T-helper 1 cell treated with Interleukin-12 subunit alpha and Interleukin-12 subunit beta and Interleukin-4 antibody, amounts not matched to agents 30 ng/mL and 1 ng/mL, for 36 hours (primary cell): ENCODE measurements around the gene AK8. TPM values are rescaled to one million over a fixed set of nuclear protein-coding genes. Genes with fewer than 3 reads are reported as not detected.

Source experiments
- intact Hi-C: fragments of 100-400 bp; cut with micrococcal nuclease; formaldehyde crosslinking; loops from one replicate; pipeline ENCODE4 v1.15.1; 2024
- total RNA-seq: library from RNA; stranded (reverse); gene quantifications from 2 replicates; pipeline ENCODE4 v1.2.3, GENCODE V29; 2022

The AK8 gene
- total RNA-seq, 1 donor from 2014 or later = not detected

DNA sequence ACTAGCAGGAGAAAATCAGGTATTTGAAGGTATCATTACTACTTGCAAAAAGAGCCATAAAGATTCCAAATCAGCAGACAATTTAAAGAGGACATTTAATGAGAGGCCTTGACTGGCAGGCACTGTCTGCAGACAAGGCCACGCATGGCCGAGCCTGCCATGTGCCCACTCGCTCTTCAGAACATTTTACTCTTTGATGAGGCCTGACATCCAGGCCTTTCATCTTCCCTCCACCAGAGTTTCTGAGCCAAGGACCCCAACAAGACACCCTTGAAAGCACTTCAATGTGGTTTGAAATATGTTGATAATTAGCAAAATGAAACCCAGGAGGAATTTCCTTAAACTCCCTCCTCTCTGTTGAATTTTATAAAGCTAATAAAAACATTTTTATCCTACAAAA is 16.4 kb downstream of the AK8 start:
- intact Hi-C loops = no loop called here

DNA sequence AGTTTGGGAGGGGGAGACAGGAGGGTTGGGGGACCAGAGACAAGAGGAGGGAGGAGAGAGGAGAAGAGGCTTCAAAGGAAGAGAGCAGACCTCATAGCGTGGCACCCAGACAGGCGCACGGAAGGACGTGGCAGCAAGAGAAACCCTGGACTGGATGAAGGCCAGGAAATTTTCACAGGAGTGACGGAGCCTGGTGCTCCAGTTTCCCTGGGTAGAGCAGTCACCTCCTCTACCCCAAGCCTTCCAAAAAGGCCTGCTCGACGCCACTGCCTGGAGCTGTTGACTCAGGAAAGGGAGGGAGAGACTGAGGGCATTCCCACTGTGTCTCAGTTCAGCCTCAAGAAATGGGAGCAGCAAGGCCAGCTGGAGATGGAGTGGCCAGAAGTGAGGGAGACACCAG is 19.3 kb downstream of the AK8 start:
- intact Hi-C loops = no loop called here

DNA sequence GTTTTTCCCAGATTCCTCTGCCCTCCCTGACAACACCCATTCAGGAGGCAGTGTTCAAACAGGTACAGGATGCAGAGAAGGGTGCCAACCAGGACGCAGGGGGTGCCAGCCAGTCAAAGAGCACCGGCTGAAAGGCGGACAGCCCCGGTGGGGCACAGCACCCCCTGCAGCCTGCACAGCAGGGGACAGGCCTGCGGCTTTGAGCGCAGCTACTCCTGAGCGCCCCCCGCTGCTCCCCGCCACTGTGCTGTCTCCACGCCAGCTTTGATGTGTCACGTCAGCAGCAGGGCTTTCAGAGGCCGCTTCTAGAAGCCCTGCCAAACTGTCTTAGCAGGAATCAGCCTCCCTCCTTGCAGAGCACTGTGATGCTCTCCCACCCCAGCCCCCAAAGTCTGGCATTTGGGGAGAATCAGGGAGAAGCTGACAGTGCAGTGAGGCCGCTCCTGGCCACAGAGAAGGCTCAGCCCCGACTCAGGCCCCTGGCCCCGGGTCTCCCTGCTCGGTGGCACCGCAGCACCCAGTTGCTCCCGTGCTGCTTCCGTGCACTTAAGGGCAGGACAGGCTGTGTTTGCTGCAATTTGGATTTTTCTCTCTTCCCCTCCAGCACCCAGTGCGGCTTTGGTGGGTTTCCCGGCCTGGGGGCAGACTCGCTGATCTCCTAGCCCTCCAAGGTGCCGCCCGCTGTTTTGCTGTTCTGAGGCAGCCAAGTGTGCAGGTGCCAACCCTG is 20.3 kb downstream of the AK8 start:
- intact Hi-C loops = no loop called here

DNA sequence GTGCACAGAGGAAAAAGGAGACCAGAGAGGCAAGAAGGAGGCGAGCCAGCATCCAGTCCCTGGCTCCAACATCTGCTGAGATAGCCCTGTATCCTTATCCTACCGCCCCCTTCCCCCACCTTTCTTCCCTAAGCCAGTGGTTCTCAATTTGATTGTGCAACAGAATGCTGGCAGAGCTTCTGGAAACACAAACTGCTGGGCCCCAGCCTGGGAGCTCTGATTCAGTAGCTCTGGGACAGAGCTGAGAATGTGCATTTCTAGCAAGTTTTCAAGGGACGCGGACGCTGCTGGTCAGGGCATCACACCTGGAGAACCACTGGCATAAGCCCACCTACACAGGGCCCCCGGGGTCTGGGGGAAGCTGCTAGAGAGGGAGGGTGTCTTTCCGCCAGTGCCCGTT is 21.1 kb downstream of the AK8 start:
- intact Hi-C loops = no loop called here

DNA sequence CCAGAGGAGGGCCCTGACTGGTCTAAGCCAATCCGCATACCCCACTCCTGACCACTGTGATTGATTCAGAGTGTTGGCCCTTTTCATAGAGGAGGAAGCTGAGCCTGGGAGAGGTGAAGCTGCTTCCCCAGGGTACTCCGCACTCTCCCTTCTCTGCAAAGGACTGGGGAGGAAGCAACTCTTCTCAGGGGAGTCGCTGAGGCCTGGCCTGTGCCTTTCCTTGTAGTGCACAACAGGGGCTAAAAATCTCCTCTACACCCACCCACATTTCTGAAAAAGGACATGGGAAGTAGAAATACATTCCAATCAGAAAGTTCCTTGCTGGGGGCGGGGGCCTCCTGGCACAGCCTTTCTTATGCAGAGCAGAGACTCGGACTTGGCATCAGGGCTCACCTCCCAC is 22.2 kb downstream of the AK8 start:
- intact Hi-C loops = no loop called here

DNA sequence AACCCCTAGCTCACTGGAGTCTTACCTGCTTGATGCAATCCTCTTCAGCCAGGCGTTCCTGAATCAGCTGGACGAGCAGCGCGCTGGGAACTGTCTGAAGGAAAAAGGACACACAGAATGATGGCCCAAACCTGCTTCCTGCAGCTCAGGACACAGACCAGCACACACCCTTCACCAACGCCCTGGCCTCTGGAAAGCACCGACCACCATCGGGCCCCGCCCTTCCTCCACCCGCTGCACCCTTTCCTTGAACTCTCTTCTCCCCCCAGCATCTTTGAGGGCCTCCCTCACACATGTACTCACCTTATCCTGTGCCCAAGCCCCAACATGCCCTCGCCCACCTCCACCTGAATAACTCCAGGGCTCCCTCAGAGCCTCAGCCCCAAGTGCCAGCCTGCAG is 23.3 kb downstream of the AK8 start:
- intact Hi-C loops = no loop called here

DNA sequence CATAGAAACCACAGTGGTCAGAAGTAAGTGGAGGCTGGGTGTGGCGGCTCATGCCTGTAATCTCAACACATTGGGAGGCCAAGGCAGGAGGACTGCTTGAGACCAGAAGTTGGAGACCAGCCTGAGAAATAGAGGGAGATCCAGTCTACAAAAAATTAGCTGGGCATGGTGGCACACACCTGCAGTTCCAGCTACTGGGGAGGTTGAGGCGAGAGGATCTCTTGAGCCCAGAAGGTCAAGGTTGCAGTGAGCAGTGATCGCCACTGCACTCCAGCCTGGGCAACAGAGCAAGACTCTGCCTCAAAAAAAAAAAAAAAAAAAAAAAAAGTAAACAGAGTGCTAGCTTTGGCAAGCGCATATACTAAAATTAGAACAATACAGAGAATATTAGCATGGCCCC is 24.6 kb downstream of the AK8 start:
- intact Hi-C loops = no loop called here

DNA sequence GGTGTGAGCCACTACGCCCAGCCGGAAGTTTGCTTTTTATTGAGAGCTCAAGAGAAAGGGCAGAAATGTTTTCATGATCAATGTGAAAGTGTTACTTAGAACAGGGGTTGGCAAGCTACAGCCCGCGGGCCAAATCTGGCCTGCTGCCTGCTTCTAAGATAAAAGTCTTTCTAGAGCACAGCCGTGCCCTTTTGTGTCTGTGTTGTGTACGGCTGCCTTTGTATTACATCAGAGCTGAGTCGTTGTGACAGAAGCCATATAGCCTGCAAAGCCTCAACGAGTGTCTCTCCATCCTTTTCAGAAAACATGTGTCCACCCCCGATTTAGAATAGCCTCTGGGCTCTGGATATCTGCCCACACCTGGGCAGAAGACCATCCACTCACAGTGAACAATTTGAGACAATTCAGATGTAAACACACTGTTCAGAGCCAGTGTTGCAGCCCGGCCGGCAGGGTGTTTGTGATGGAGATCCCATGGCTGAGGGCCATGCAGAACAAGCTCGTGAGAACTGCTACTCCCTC is 28.8 kb downstream of the AK8 start:
- intact Hi-C loops = loop anchor here (1.0 to 5.0 kb wide), 2 partner anchors 53 to 123 kb away; no protein-coding TSS in a partner anchor

DNA sequence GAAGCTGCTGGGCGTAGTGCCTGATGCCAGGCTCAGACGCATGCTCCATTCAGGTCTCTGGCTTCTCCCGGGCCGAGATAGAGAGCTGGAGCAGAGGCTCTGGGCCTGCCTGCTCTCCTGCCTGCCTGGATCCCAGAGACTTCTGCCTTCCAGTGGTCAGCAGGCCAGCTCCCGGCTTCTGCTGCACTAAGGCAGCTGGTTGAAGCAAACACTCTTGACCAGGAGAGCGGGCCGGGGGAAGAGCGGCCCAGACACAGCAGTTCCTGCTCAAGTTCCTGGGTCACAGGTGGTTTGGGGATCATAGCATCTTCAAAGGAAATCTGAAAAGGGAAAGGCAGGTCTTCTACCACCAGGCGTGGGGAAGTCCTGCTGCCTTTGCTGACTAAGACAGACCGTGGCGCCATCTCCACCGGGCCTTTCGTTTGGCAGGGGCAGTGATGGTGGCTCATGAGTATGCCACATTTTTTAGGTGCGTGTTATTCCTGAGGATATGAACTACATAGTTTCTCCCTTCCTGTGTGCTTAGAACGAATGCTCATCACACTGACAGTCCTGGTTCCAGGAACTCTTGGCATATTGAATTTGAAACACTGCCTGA is 31.1 kb downstream of the AK8 start:
- intact Hi-C loops = loop anchor here (5.0 kb wide), 1 partner anchor 125 kb away; no protein-coding TSS in a partner anchor

DNA sequence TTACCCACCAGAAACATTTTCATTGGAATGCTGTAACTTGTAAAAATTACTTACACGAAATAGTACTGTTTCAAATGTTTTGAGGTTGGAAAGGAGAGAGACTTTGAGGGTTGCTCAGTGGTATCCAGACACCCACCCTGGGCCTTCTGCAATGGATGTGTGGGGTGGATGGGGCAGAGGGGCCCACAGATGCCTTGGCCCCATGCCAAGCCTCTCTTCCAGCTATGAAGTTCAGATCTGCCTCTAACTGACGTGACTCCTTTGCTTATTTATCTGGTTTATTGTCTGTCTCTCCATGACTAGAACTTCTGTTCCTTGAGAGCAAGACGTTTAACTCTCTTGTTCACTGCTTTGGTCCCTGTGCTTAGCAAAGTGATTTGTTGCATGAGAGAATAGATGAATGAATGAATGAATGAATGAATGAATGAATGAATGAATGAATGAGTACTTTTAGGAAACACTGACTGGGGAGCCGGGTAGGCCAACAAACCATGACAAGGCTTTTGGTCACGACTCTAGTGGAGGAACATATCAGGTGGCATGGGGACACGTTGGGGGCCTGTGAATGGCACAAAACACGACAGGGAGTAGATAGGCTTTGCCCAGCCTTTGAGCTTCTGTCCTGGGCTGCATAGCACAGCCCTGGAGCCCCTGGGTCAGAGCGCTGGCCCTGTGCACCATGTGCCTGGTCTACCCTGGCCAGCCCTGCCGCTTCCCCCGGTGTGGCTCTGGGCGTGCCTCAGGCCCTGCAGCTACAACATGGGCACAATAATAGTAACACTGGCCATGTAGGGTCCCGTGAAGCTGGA is 31.8 kb downstream of the AK8 start:
- intact Hi-C loops = loop anchor here (5.0 kb wide), 1 partner anchor 126 kb away; no protein-coding TSS in a partner anchor

DNA sequence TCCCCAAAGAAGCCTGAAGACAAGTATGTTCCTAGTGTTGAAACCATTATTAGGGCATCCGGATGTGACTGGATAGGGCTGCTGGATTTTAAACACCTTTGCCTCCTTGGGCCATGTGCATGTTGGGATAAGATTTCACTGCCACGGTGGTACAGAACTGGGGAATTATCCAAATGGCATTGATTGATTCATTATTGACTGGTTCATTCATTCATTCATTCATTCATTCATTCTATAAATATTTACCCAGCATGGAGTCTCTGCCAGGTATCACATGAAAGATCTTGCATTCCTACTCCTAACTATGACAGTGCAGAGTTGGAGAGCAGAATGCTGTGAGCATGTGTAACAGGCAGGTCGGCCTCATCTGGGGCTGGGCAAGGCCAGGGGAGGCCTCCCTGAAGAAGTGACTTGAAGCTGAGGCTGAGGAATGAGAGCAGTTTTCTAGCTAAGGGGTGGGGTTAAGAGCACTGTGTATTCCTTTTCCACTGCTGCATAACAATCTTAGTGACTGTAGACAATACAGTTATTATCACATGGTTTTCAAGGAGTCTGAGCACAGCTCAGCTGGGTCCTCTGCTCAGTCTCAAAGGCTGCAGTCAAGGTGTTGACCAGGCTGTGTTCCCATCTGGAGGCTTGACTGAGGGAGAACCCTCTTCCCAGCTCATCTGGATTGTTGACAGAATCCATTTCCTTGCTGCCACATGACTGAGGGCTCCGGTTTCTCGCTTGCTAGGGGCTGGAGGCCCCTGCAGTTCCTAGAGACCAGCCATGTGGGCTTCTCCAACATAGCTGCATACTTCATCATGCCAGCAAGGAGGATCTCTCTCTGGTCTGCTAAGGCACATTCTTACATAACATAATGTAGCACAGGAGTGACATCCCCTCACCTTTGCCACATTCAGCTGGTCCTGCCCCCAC is 35.7 kb downstream of the AK8 start:
- intact Hi-C loops = no loop called here

DNA sequence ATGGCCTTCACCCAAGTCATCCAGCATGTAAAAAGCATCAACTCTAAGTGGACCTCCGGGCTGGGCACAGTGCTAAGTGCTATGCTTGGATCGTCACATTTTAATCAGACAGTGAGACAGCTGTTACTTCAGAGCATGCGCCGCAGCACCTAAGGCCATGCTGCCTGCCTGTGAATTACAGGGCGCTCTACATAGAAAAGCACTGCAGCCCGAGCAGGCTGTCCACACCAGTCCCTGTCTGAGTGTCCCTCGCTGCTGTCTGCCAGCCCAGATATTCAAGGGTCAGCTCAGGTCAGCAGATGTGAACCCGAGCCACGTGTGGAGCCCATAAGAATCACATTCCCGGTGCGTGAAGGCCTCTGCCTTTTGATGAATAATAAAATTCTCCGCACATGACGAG is 37.1 kb downstream of the AK8 start:
- intact Hi-C loops = no loop called here

DNA sequence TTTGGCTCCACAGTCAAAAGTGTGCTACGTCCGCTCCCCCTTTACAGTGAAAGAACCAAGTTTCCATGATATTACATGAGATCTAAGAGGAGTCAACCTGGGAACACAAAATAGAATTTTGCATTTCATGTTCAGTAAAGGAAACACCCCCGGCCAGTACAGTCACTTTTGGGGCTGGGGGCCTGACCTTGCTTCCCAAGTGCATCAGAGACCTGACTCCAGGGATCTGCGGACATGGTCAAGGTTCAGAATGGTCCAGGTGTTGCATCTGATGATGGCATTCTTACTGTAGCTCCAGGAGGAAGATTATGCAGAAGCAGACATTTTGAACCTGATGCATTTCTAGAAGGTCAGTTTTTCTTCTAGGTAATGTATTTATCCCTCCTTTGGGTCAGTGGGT is 39.8 kb downstream of the AK8 start:
- intact Hi-C loops = no loop called here

DNA sequence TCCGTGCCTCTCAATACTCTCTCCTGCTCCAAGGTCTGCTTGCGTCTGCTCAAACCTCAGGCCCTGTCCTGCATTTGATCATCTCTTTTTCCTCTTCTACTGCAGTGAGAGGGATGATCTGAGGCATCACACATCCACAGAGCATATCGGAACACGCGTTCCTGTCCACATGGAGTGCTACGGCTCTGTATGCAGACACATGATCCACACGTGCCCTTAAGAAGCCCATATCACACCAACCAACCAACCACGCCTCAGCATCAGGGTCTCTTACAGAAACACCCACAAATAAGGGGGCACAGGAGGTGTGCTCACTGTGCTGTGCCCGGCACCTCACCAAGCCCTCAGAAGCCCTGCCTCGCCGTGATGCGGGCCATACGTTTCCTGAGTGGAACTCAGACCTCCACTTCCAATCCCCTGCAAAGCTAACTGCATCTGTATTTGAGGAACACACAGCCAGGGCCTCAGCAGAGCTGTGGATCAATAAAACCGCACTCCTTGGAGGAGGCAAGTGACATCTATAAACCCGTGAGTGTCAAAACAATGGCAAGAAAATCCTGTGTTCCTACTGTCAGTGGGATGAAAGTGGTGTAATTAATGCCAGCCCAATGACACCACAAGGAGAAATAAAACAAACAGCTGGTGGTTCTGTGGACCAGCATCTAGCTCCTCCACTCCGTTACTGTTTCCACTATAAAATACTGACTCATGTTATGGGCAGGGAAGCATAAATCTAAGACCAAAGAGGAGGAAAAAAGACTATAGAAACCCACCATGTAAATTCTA is 40.4 kb downstream of the AK8 start:
- intact Hi-C loops = no loop called here

DNA sequence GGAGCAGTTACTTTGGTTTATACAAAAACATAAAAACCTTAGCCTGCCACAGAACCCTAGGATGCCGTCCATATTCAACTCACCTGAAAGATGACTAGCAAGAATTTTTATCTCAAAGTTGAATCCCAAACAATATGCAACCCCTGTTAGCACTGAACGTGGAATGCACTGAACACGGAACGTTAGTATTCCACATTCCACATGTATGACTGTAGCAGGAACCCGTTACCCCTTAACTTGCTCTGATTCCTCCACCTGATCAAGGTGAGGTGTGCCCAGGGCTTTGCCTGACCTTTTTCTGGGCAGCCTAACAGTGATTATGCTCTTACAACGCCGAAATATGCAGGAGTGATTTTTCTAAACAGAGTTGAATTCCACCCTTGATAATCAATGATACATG is 43.7 kb downstream of the AK8 start:
- intact Hi-C loops = no loop called here

DNA sequence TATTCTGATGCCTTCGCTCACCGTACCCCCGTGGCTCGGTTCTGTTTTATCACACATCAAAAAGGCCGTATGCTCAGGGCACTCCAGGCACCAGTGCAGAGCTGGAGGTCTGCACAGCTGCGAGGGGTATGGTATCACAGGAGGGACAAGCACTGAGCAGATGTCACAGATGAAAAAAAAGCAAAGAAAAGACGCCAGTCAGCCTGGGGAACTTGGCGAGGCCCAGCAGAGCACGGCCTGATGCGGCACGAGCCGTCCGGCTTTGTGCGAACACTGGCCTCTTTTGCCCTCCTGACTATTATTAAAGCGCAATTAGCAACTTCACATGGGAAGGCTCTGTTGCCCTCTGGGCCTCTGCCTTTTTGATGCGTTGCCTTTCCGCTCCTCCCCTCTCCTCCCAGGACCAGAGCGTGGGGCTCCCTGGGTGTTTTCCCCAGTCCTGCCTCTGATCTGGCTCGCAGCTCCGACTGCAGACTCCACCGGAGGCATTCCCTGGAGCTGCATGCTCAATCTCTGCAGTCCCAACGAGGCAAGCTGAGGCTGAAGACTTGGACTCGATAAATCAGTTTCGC is 44.4 kb downstream of the AK8 start:
- intact Hi-C loops = no loop called here

DNA sequence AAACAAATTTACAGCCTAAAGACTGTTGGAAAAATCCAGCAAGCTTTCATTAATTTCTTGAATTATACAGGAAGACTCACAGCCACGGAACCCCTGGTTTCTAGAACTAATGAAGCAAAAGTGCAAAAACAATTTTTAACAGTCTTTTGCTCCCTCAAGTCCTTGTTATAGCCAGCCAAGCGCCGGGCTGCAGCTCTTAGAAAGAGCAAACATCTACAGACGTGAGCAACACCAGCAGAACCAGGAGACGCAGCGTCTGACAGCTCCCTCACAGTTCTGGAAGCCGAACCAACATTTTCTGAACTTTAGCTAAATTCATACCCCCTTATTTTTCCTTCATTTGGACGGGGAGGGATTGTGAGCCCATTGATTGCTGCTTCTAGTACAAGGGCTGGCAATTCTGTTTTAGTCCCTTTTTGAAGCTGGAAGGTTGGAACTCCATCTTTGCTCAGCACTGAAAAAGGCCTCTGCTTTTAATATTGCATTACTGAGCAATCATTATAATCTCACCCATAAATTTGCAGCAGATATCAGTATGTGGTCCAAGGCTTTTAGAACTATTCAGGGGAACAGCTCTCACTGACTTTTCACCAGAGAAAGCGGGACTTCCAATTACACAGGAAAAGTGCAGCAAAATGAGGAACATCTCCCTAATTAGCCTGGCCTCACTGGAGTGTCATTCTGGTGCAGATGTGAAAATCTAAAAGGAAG is 45.8 kb downstream of the AK8 start:
- intact Hi-C loops = no loop called here

DNA sequence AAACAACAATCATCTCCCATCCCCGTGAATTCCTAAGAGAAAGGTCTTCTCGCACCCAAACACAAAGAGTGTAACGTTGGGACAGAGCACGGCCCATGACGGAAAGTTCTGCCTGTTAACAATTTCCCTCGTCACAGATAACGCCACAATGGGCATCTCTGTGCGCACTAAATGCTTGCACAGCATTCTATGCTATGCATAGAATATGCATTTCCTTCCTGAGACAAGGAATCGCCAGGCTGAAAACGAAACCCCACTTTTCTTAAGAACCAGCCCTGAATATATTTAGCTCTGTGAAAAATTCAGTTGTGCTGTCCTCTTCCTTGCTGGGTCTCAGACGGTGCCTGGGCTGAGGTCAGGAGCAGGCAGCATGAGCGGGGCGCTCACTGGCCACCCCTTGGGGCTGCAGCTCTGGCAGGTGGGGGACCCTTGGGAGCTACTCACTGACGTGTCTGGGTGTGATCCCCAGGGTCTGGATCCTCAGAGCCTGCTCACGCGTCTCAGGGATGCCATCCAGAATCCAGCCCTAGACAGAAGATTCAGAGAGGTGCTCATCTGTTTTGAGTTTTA is 49.8 kb downstream of the AK8 start:
- intact Hi-C loops = loop anchor here (5.0 kb wide), 1 partner anchor 74 kb away; no protein-coding TSS in a partner anchor

DNA sequence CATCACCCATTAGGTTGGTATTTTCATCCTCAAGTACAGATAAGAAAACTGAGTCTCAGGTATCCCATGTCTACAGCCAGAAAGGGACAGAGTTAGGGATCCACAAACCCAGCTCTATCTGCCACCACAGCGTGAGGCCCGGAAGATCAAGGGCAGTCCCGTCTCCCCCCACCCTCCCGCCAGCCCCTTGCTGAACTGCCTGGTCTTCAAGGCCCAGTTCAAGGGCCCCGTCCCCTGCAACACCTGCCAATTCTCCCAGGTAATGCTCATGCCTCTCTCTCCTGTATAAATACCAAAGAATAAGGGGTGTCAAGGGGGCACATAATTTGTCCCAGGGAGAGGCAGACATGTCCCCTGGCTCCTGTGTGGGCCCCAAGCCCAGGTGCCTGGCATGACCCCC is 50.7 kb downstream of the AK8 start:
- intact Hi-C loops = loop anchor here (5.0 kb wide), 1 partner anchor 75 kb away; no protein-coding TSS in a partner anchor
